MCF 10A (cell line): ENCODE data around the gene RALA. TPM values are rescaled to one million over a fixed set of nuclear protein-coding genes. Genes with fewer than 3 reads are reported as not detected.

Source experiments
- BruUV-seq: library from RNA; stranded (reverse); fragments of 400-500 nt; replicated peaks from 2 replicates; lab custom pipeline; 2021; lab: Mats Ljungman, UMichigan
- CTCF ChIA-PET: fragments of 300-600 bp; sonication (Branson Sonifier 250); formaldehyde crosslinking; extraction: SDS; loops from one replicate; lab custom pipeline; 2021; ENCODE audit warnings: antibody characterized with exemption, inconsistent platforms; lab: Yijun Ruan, JAX
- POLR2A ChIA-PET: fragments of 300-600, 350-650 bp; sonication (Branson Sonifier 250); formaldehyde crosslinking; extraction: SDS; loops from one replicate; lab custom pipeline; 2020; ENCODE audit warnings: antibody characterized with exemption, inconsistent platforms; lab: Yijun Ruan, JAX
- DNase-seq: peaks from one replicate; pipeline ENCODE4 v3.0.0-alpha.2; 2018; ENCODE audit not compliant: unreplicated experiment
- H3K27ac Mint-ChIP-seq: one replicate; pipeline ENCODE4 v1.8.0; 2022; ENCODE audit warnings: mild to moderate bottlenecking, low read depth, mixed read lengths; ENCODE audit not compliant: unreplicated experiment
- H3K27me3 Mint-ChIP-seq: one replicate; pipeline ENCODE4 v1.8.0; 2022; ENCODE audit warnings: mixed read lengths; ENCODE audit not compliant: insufficient read depth, unreplicated experiment
- H3K36me3 Mint-ChIP-seq: one replicate; pipeline ENCODE4 v1.8.0; 2022; ENCODE audit warnings: mild to moderate bottlenecking, moderate library complexity, mixed read lengths; ENCODE audit not compliant: insufficient read depth, unreplicated experiment
- H3K4me1 Mint-ChIP-seq: one replicate; pipeline ENCODE4 v1.8.0; 2022; ENCODE audit warnings: mixed read lengths; ENCODE audit not compliant: insufficient read depth, unreplicated experiment
- H3K4me3 Mint-ChIP-seq: one replicate; pipeline ENCODE4 v1.8.0; 2022; ENCODE audit warnings: mild to moderate bottlenecking, moderate library complexity, mixed read lengths; ENCODE audit not compliant: unreplicated experiment
- H3K9me3 Mint-ChIP-seq: one replicate; pipeline ENCODE4 v1.8.0; 2022; ENCODE audit warnings: mixed read lengths; ENCODE audit not compliant: unreplicated experiment
- intact Hi-C: fragments of 100-400 bp; cut with micrococcal nuclease; formaldehyde crosslinking; loops from 2 replicates; pipeline ENCODE4 v1.14.1; 2022
- total RNA-seq: library from RNA; stranded (reverse); gene quantifications from 2 replicates; pipeline ENCODE4 v1.2.3, GENCODE V29; 2022
- TF ChIP-seq, protein P1 (sequence below): fragments of 200-600 bp; IDR thresholded peaks from one replicate; pipeline ENCODE4 v1.8.0; 2022; ENCODE audit warnings: antibody characterized with exemption, mild to moderate bottlenecking; ENCODE audit not compliant: unreplicated experiment

RALA gene
- total RNA-seq, 1 experiment from 2014 or later: 34.1 TPM

DNA sequence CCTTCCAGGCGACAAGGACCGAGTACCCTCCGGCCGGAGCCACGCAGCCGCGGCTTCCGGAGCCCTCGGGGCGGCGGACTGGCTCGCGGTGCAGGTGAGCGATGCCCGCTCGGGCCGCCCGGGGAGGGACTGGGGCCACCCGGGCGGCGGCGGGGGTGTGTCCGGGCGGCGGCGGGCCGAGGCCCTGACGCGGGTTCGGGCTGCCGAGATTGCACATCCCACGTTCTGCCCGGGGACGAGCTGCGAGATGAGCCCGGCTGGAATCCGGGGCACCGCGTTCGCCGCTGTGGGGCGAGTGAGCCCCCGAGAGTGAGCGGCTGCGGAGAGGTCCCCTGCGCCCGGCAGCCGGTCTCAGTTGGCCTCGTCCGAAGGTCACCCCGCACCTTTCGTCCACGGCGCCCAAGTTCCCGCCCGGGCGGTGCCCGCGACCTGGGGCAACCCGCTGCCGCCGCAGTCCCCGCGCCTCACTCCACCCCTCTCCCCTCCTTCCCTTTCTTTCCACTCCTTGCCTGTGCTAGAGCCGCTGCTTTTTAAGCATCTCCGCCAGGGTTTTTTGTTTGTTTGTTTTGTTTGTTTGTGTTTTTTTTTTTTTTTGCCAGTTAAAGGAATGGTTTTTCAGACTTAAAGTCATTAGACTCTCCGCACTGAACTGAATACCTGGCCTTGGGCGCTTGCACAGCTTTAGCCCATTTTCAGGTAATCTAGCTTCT lies 515 bp downstream of the RALA start:
- Mint-ChIP-seq H3K27me3 (no peaks in the 10 kb centered on the region), H3K27ac (peak overlapping the region; percentile 90), H3K4me3 (peak overlapping the region; percentile 84), H3K4me1 (peaks cover 40% of the 10 kb centered on the region), H3K36me3 (peaks cover 12% of the 10 kb centered on the region), H3K9me3 (no peaks in the 10 kb centered on the region)
- intact Hi-C loops: loop anchor here (1.0 to 5.0 kb wide), 4 partner anchors 44 to 122 kb away; no protein-coding TSS in a partner anchor
- BruUV-seq: no TSS peak
- peak; percentile 27 for DNase-seq
- ChIA-PET CTCF (interaction anchor here (0.6 to 3.1 kb wide), 16 partner anchors 38 to 429 kb away, joined by 3 to 16 read pairs (median 4); no protein-coding TSS in a partner anchor), POLR2A (interaction anchor here (0.6 to 3.6 kb wide), 33 partner anchors 7 to 511 kb away, joined by 3 to 35 read pairs (median 4); partner anchors contain the start of genes CDK13, MPLKIP, SUGCT and YAE1)
- TF ChIP-seq, protein P1, sequence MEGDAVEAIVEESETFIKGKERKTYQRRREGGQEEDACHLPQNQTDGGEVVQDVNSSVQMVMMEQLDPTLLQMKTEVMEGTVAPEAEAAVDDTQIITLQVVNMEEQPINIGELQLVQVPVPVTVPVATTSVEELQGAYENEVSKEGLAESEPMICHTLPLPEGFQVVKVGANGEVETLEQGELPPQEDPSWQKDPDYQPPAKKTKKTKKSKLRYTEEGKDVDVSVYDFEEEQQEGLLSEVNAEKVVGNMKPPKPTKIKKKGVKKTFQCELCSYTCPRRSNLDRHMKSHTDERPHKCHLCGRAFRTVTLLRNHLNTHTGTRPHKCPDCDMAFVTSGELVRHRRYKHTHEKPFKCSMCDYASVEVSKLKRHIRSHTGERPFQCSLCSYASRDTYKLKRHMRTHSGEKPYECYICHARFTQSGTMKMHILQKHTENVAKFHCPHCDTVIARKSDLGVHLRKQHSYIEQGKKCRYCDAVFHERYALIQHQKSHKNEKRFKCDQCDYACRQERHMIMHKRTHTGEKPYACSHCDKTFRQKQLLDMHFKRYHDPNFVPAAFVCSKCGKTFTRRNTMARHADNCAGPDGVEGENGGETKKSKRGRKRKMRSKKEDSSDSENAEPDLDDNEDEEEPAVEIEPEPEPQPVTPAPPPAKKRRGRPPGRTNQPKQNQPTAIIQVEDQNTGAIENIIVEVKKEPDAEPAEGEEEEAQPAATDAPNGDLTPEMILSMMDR: no peak

DNA sequence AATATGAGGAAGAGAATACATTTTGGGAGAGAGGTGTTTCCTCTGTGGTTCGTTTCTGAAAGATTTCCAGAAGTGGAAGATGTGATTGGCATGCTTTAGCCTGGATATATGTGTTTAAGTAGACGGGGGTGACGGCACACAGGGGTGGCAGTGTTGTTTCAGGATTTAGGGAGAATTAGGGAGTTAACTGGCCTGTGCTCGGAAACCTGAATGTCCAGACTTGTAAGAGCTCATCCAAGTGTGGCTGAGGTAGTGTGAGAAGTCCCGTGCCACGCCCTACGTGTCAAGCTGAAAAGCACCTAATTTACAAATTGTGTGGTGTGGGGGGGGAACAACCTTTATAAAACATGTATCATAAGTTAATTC lies 1.1 kb downstream of the RALA start:
- Mint-ChIP-seq H3K9me3 (no peaks in the 10 kb centered on the region), H3K27me3 (no peaks in the 10 kb centered on the region), H3K4me1 (peaks cover 40% of the 10 kb centered on the region), H3K36me3 (peaks cover 12% of the 10 kb centered on the region), H3K27ac (peak overlapping the region; percentile 90), H3K4me3 (peak overlapping the region; percentile 84)
- intact Hi-C loops: loop anchor here (5.0 kb wide), 2 partner anchors 78 to 108 kb away; no protein-coding TSS in a partner anchor
- ChIA-PET POLR2A (interaction anchor here (0.6 to 3.6 kb wide), 29 partner anchors 8 to 511 kb away, joined by 3 to 35 read pairs (median 3); partner anchors contain the start of genes MPLKIP, SUGCT and YAE1), CTCF (interaction anchor here (0.6 to 3.1 kb wide), 15 partner anchors 43 to 468 kb away, joined by 3 to 16 read pairs (median 4); no protein-coding TSS in a partner anchor)
- TF ChIP-seq, protein P1: no peak
- DNase-seq: peak; percentile 52
- BruUV-seq: TSS peak; percentile 42

DNA sequence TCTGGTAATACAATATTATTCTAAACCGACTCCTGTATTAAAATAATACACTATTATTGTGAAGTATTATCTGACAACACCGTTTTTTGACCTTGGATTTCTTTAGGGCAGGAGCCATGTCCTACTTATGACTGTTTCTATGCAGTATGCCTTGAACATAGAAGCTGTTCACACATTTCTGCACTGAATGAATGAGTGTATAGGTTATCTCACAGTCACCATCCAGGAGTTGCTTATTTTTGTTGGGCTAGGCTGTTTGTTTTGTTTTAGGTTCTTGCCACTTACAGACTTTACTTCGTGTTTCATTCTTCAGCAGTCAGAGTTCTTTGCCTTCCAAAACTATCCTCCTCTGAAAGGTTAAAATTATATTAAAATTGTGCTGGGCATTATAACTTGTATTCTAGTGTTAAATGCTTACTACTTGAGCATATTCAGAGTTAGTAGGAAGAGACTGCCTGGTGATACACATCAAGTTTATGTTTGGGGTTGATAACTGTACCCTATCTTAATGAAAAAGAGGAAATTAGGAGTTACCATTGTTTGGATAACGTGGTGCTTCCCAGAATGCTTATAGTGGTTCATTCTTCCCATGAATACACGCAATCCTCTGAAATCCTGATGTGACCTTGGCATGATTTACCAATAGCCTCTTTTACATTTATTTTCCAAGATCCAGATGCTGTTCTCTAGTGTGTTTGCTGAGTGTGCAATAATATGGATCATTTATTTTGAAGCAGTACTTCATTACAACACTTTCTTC lies 1.7 kb downstream of the RALA start:
- Mint-ChIP-seq H3K4me1 (peaks cover 40% of the 10 kb centered on the region), H3K36me3 (peaks cover 12% of the 10 kb centered on the region), H3K9me3 (no peaks in the 10 kb centered on the region), H3K4me3 (peak overlapping the region; percentile 84), H3K27ac (peak overlapping the region; percentile 90), H3K27me3 (no peaks in the 10 kb centered on the region)
- ChIA-PET CTCF (interaction anchor here (0.5 to 3.1 kb wide), 14 partner anchors 44 to 467 kb away, joined by 3 to 16 read pairs (median 4); no protein-coding TSS in a partner anchor), POLR2A (interaction anchor here (0.7 to 3.6 kb wide), 23 partner anchors 9 to 510 kb away, joined by 3 to 35 read pairs (median 4); partner anchors contain the start of genes MPLKIP, SUGCT and YAE1)
- BruUV-seq: no TSS peak
- intact Hi-C loops: loop anchor here (5.0 kb wide), 2 partner anchors 77 to 107 kb away; no protein-coding TSS in a partner anchor
- TF ChIP-seq, protein P1: no peak
- DNase-seq: no peak
